HG03066 (cell line): Measurements from ENCODE around the gene VPS51.
"Not testable (repeated sequence)": the region's sequence is repeated elsewhere in the genome, so short reads cannot be mapped to it uniquely, and the experiment has no call there.

Experiments used
- ATAC-seq: cut with Tn5 transposase; IDR thresholded peaks from one replicate; pipeline ENCODE4 v1.9.1; 2021; ENCODE audit warnings: low read depth; ENCODE audit not compliant: unreplicated experiment

VPS51 gene

GRCh38 chr11:65132238-65132987 lies 36.4 kb downstream of the VPS51 start:
- ATAC-seq: peak; percentile 45

DNA sequence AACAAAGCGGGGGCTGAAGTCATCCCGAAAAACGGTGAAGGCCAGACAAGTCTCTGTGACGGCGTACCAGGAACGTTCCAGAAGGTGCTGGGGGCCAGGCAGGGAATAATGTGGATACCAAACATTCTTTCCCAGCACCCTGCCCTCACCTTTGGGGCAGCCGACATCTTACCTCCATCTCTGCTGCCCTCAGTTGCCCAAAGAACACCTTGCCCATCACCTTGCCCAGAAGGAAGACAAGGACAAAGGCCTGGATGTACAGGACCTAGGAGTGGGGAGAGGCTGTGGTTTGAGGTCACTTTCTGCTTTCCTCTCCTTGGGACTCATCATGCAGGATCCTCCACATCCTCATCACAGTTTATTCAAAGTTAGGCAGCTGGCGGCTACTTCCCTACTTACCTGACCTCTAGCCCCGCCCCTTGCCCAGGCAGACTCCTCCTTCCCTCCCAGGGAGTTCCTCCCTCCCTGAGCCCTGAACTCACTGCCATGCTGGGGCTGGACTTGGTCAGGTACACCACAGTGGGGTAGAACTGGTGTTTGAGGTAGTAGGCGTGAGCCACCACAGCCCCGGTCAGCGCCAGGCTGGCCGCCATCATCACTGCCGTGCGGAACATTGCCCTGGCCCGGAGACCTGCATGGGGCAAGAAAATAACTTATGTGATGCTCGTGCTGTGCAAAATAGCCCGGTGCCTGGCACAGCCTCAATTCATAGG lies 37.1 kb downstream of the VPS51 start:
- ATAC-seq: no peak

DNA sequence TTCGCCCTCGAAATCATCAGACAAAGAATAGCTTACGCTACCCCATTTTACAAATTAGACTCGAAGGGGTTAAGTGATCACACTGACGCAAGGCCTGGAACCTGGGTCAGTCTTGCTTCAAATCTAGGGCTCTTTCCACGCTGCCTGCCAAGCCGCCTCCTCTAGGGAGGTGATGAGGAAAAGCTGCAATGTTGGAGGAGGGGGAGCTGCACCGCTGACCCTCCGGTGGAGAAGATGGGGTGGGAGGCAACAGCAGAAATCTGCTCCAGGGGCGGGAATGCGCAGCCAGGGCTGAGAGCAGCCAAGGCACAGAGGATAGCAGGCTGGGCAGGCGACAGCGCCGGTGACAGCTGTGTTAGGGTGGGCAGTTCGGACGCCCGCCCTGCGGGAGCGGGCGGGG lies 37.7 kb downstream of the VPS51 start:
- ATAC-seq: no peak

GRCh38 chr11:65134240-65134951 lies 38.4 kb downstream of the VPS51 start, which contains the start of gene SYVN1:
TSS of gene SYVN1 (minus strand) at chr11:65134519. CDS start at chr11:65133601, 918 bp downstream.
- peak; percentile 50 for ATAC-seq

DNA sequence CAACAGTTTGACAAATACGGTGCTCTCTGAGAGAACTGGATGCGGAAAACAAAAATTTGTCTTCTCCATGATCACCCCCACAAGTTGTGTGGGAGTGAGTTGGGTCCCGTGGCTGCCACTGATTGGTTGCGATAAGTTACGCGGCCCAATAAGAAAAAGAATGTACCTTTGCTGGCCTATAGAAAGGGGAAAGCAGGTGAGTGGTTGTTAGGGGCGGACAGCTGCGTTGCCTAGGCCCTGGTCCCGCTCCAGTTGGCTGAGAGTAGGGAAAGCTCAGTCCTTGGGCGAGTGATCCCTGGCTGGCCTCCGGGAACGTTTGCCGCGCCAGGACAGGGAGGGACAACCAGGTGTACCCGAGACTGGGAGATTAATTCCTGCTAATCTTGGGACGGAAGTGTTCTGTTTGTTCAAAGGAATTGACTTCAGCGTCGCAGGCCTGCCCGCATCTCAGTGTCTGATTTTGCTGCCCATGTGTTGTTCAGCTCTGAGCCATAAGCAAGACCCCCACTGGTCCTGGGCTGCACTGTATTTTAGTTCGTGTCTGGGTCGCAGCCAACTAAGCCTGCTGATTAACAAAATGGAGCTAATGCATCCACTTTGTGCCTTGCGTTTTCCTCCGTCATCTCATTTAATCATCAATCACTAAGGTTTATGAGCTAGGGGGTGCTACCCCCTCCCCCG lies 39.1 kb downstream of the VPS51 start:
- peak; percentile 59 for ATAC-seq

DNA sequence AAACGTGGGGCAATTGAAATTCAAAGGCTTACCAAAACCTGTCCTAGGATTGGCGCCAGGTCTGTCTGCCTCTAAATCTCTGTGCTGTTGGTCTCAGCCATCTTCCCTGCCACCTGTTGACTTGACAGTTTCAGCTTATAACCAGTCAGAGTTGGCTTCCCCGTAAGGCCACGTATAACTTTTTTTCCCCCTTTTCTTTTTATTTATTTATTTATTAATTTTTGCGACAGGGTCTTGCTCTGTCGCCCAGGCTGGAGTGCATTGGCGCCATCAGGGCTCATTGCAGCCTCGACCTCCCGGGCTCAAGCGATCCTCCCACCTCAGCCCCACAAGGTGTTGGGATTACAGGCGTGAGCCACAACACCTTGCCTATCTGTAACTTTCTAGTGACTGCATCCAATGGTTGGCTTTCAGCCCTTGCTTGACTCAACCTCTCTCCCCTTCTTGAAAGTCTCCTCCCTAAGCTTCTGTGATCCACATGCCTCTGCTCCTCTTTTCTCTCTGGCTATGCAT lies 39.7 kb downstream of the VPS51 start:
- no peak for ATAC-seq

DNA sequence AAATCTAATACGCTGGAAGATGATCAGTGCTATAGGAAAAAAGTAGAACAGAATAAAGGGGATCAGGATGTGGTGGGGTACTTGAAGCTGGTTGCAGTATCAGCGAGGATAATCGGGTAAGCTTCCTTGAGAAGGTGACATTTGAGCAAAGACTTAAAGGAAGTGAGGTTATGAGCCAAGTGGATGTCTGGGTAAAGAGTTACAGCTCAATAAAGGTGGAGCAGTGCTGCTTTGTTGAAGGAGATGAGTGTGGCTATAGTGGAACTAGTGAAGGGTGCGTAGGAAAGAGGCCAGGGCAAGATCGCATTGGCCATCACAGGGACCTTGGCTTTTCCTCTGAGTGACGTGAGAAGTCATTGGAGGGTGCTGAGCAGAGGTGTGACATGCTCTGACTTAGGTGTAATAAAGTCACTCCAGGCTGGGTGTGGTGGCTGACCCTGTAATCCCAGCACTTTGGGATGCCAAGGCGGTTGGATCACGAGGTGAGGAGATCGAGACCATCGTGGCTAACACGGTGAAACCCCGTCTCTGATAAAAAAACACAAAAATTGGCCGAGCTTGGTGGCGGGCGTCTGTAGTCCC lies 40.6 kb downstream of the VPS51 start:
- ATAC-seq: no peak

GRCh38 chr11:65141896-65142494 lies 46.0 kb downstream of the VPS51 start:
- no peak for ATAC-seq

DNA sequence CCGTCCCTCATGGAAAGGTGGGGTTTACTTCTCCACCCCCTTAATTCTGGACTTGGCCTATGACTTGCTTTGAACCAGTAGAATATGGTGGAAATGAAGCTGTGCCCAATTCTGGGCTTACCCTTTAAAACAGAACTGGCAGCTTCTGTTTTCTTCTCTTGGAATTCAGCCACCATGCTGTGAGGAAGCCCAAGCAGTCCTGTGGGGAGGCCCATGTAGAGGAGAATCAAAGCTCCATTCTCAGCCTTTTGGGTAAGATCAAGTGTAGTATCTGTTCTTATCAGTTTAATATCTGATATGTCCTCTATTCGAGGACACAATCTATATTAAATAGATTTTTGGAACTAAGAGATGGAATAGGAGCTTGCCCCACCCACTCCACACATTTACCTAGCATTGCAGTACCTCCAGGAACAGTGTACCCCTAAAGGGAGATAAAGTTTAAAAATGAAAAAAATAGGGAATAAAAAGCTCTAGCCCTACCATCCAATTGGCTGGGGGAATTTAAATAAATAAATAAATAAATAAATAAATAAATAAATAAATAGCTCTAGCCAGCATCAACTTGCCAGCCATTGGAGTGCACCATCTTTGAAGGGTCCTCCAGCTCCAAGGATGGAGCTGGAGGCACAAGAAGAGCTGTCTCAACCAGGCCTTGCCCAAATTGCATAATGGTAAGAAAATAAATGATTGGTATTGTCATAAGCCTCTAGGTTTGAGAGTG lies 51.5 kb downstream of the VPS51 start:
- no peak for ATAC-seq

DNA sequence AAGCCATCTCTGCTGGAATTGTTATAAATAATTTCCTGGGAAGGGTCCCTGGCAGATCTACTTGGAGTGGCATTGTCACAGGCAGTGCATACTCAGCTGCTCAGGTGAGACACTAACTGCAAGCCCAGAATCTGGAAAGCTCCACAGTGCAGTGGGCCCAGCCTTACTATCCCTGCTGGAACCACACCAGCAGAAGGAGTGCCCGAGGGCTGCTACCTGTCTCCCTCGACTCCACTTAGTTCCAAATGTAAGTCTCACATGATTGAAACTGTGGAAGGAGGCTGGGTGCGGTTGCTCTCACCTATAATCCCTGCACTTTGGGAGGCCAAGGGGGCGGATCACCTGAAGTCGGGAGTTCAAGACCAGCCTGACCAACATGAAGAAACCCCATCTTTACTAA lies 52.6 kb downstream of the VPS51 start:
- no peak for ATAC-seq

GRCh38 chr11:65150131-65150508 lies 54.1 kb downstream of the VPS51 start:
- ATAC-seq: not testable (repeated sequence)

DNA sequence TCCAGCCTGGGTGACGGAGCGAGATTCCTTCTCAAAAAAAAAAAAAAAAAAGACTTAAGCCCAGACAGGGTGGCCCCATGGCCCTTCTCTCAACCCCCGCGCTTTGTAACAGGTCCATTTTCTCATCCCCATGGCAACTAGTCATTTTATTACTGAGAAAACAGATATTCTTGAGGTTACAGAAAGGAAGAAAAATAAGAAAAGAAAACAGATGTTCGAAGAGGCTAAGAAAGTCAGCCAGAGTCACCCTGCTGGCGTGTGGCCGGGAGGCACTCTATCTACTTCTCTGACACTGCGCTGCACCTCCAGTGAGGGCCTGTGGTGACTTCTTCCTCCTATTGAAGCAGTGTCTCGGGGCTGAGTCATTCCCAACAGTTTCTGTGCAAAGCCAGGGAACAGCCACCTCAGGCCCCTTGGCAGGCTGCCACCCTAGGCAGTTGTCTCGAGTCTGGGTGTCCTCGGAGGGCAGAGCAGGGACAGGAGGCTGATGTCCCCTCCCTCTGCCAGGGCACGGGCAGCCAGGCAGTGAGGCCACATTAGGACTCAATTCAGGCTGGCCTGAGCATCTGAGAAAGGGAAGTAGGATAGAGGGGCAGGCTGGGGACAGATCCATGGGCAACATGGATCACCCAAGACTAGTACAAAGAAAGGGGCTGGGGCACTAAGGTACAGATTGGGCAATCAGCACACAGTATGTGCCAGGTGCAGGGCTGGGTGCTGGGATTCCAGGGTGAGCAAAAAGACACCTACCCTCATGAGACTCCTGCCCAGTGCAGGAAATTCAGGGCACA lies 54.7 kb downstream of the VPS51 start:
- ATAC-seq: no peak

DNA sequence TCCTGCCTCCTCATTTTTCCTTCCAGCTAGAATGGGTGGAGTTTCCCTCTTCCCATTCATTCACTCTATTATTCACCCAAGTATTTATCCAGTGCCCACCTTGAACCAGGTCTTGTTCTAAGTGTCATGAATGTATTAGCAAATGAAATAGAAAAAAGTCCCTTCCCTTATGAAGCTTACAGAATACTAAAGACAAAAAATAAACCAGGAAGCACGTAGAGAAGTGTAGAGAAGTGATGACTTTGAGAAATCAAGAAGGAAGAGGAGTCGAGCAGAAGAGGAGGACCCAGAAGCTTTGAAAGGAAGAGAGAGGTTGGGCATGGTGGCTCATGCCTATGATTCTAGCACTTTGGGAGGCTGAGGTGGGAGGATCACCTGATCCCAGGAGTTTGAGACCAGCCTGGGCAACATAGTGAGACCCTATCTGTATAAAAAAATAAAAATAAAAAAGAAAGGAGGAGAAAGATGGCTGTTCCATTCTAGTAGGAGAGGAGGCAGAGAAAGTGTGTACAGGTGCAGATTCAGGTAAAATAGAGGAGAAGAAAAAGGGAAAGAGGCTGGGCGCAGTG lies 55.4 kb downstream of the VPS51 start:
- no peak for ATAC-seq

DNA sequence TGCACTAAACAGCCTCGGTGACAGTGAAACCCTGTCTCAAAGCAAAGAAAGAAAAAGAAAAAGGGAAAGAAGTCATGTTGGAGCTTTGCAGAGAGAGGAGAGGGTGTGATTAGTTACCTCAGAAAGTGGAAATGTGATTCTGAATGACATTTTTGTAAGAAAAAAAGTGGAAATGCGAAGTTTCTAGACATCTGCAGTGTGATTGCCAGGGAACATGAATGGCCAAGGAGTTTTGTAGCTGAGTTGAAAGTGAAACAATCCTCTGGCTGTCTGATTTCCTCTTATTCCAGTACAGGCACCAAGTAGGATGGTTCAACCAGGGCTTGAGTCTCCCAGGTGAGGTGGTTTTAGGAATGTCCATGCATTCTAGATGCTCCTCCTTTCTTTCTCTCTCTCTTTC lies 56.1 kb downstream of the VPS51 start:
- no peak for ATAC-seq

DNA sequence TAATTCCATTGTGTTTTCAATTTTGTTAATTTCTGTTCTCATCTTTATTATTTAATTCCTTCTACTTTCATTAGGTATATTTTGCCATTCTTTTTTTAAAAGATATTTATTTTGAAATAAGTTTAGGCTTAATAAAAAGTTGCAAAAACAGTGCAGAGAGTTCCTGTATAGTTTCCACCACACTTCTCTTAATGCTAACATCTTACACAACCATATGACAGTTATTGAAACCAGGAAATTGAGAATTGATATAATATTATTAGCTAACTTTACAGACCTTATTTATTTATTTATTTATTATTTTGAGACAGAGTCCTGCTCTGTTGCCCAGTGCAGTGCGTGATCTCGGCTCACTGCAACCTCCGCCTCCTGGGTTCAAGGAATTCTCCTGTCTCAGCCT lies 60.2 kb downstream of the VPS51 start:
- no peak for ATAC-seq

DNA sequence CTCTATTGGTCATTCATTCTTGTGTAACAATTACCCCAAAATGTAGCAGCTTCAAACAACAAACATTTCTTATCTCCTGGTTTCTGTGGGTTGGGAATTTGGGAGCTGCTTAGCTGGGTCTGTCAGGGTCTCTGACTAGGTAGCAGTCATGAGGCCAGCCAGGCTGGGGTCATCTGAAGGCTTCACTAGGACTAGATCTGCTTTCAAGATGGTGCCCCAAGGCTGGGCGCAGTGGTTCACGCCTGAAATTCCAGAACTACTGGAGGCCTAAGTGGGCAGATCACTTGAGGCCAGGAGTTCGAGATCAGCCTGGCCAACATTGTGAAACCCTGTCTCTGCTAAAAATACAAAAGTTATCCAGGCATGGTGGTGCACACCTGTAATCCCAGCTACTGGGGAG lies 60.9 kb downstream of the VPS51 start:
- ATAC-seq: no peak

GRCh38 chr11:65157336-65157735 lies 61.3 kb downstream of the VPS51 start:
- ATAC-seq: no peak

DNA sequence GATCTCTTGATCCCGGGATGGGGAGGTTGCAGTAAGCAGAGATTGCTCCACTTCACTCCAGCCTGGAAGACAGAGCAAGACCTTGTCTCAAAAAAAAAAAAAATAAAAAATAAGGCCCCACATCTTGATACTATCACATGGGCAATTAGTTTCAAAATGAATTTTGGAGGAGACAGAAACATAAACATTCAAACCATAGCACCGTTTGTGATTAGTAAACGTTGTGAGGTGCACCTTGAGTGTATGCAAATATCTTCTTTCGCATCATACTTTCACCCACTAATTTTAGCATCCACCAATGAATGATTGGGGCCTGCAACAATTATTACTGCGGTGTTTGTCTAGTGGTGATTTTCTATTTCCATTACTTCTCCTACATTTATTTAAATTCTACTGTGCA lies 63.0 kb downstream of the VPS51 start:
- ATAC-seq: peak; percentile 75
